BLaER1 (cell line): Measurements from ENCODE around the gene PPARD.

Source experiments
- H3K27ac ChIP-seq: shearing (Covaris generic); formaldehyde crosslinking; 2 replicates; pipeline ENCODE4 v1.8.1; 2022
- H3K27me3 ChIP-seq: shearing (Covaris generic); formaldehyde crosslinking; 2 replicates; pipeline ENCODE4 v1.8.1; 2022
- H3K36me3 ChIP-seq: shearing (Covaris generic); formaldehyde crosslinking; 2 replicates; pipeline ENCODE4 v1.8.1; 2022
- H3K4me1 ChIP-seq: shearing (Covaris generic); formaldehyde crosslinking; 2 replicates; pipeline ENCODE4 v1.8.1; 2022
- H3K4me2 ChIP-seq: shearing (Covaris generic); formaldehyde crosslinking; 2 replicates; pipeline ENCODE4 v1.8.1; 2022
- H3K4me3 ChIP-seq: shearing (Covaris generic); formaldehyde crosslinking; 2 replicates; pipeline ENCODE4 v1.8.1; 2022
- H3K9ac ChIP-seq: shearing (Covaris generic); formaldehyde crosslinking; 2 replicates; pipeline ENCODE4 v1.8.1; 2022
- H3K9me3 ChIP-seq: shearing (Covaris generic); formaldehyde crosslinking; 2 replicates; pipeline ENCODE4 v1.8.1; 2022
- H4K20me1 ChIP-seq: shearing (Covaris generic); formaldehyde crosslinking; 2 replicates; pipeline ENCODE4 v1.8.1; 2022
- Cebpa-rat ChIP-seq: shearing (Covaris generic); IDR thresholded peaks from 2 replicates; pipeline ENCODE4 v1.8.1; 2022

PPARD gene

GRCh38 chr6:35311390-35312075 is 30.8 kb upstream of the PPARD start:
- no peaks in the 10 kb centered on the region for H3K27me3 ChIP-seq
- peaks cover 68% of the 10 kb centered on the region for H3K36me3 ChIP-seq
- H3K9me3 ChIP-seq: no peaks in the 10 kb centered on the region
- H3K9ac ChIP-seq: peak overlapping the region; percentile 72
- peak overlapping the region; percentile 92 for H3K4me2 ChIP-seq
- peaks cover 21% of the 10 kb centered on the region; the same call in 1 of the 2 replicates for H4K20me1 ChIP-seq
- peak overlapping the region; percentile 32; the same call in 1 of the 2 replicates for H3K4me3 ChIP-seq
- H3K27ac ChIP-seq: peak overlapping the region; percentile 88
- peaks cover 42% of the 10 kb centered on the region for H3K4me1 ChIP-seq
- no peak for TF ChIP-seq Cebpa-rat

- peak overlapping the region; percentile 92 for H3K4me2 ChIP-seq
- H3K27me3 ChIP-seq: no peaks in the 10 kb centered on the region
- H4K20me1 ChIP-seq: peaks cover 17% of the 10 kb centered on the region; the same call in 1 of the 2 replicates
- H3K36me3 ChIP-seq: peaks cover 68% of the 10 kb centered on the region
- H3K9ac ChIP-seq: no peak overlapping the region
- H3K27ac ChIP-seq: peak overlapping the region; percentile 88
- no peak overlapping the region for H3K4me3 ChIP-seq
- TF ChIP-seq Cebpa-rat: no peak
- peaks cover 42% of the 10 kb centered on the region for H3K4me1 ChIP-seq
- H3K9me3 ChIP-seq: no peaks in the 10 kb centered on the region
Observed at GRCh38 chr6:35312076-35312800, 30.1 kb upstream of the PPARD start.

GRCh38 chr6:35312807-35313206 is 29.6 kb upstream of the PPARD start:
- Histone ChIP-seq H3K4me2 (no peak overlapping the region), H3K4me1 (peaks cover 42% of the 10 kb centered on the region), H4K20me1 (peaks cover 11% of the 10 kb centered on the region; the same call in 1 of the 2 replicates), H3K4me3 (no peak overlapping the region), H3K9ac (no peak overlapping the region), H3K27ac (peak overlapping the region; percentile 88), H3K36me3 (peaks cover 68% of the 10 kb centered on the region), H3K27me3 (no peaks in the 10 kb centered on the region), H3K9me3 (no peaks in the 10 kb centered on the region)
- no peak for TF ChIP-seq Cebpa-rat

- H3K9me3 ChIP-seq: no peaks in the 10 kb centered on the region
- H3K36me3 ChIP-seq: peaks cover 90% of the 10 kb centered on the region
- H3K4me2 ChIP-seq: no peak overlapping the region
- no peak for TF ChIP-seq Cebpa-rat
- no peaks in the 10 kb centered on the region for H4K20me1 ChIP-seq
- H3K4me1 ChIP-seq: peaks cover 3% of the 10 kb centered on the region; the same call in 1 of the 2 replicates
- H3K27me3 ChIP-seq: no peaks in the 10 kb centered on the region
- H3K4me3 ChIP-seq: no peak overlapping the region
- no peak overlapping the region for H3K27ac ChIP-seq
- H3K9ac ChIP-seq: no peak overlapping the region
Observed at GRCh38 chr6:35317483-35318195, 24.7 kb upstream of the PPARD start.

GRCh38 chr6:35318196-35319171 is 23.9 kb upstream of the PPARD start:
- Histone ChIP-seq H3K27me3 (no peaks in the 10 kb centered on the region), H3K4me2 (no peak overlapping the region)
- TF ChIP-seq Cebpa-rat: no peak

GRCh38 chr6:35319346-35320030 is 22.9 kb upstream of the PPARD start:
- H3K36me3 ChIP-seq: peaks cover 95% of the 10 kb centered on the region

More at GRCh38 chr6:35318196-35319171, 23.9 kb upstream of the PPARD start:
- H3K27ac ChIP-seq: no peak overlapping the region
- no peak overlapping the region for H3K4me3 ChIP-seq
- H3K9me3 ChIP-seq: no peaks in the 10 kb centered on the region
- no peaks in the 10 kb centered on the region for H4K20me1 ChIP-seq
- peaks cover 94% of the 10 kb centered on the region for H3K36me3 ChIP-seq
- H3K4me1 ChIP-seq: no peaks in the 10 kb centered on the region
- no peak overlapping the region for H3K9ac ChIP-seq

GRCh38 chr6:35320031-35320410 is 22.3 kb upstream of the PPARD start:
- H3K27ac ChIP-seq: no peak overlapping the region
- peaks cover 95% of the 10 kb centered on the region for H3K36me3 ChIP-seq
- no peaks in the 10 kb centered on the region for H4K20me1 ChIP-seq
- H3K27me3 ChIP-seq: no peaks in the 10 kb centered on the region
- no peak overlapping the region for H3K9ac ChIP-seq
- no peak for TF ChIP-seq Cebpa-rat
- H3K9me3 ChIP-seq: no peaks in the 10 kb centered on the region
- no peaks in the 10 kb centered on the region for H3K4me1 ChIP-seq
- H3K4me2 ChIP-seq: no peak overlapping the region
- H3K4me3 ChIP-seq: no peak overlapping the region

More at GRCh38 chr6:35319346-35320030, 22.9 kb upstream of the PPARD start:
- no peak overlapping the region for H3K4me3 ChIP-seq
- no peaks in the 10 kb centered on the region for H3K9me3 ChIP-seq
- no peak for TF ChIP-seq Cebpa-rat
- no peak overlapping the region for H3K27ac ChIP-seq
- no peaks in the 10 kb centered on the region for H4K20me1 ChIP-seq
- H3K4me2 ChIP-seq: no peak overlapping the region
- no peaks in the 10 kb centered on the region for H3K4me1 ChIP-seq
- no peak overlapping the region for H3K9ac ChIP-seq
- no peaks in the 10 kb centered on the region for H3K27me3 ChIP-seq

GRCh38 chr6:35321091-35321490 is 21.3 kb upstream of the PPARD start:
- Histone ChIP-seq H4K20me1 (no peaks in the 10 kb centered on the region), H3K4me1 (no peaks in the 10 kb centered on the region), H3K9ac (no peak overlapping the region), H3K27ac (0 out of 2 replicates have a peak overlapping the region, but pooled peaks have one; percentile 9), H3K9me3 (no peaks in the 10 kb centered on the region), H3K4me2 (no peak overlapping the region), H3K27me3 (no peaks in the 10 kb centered on the region), H3K36me3 (peaks cover 95% of the 10 kb centered on the region), H3K4me3 (no peak overlapping the region)
- no peak for TF ChIP-seq Cebpa-rat
